Stimulated activated CD8-positive, alpha-beta memory T cell treated with anti-CD3 and anti-CD28 coated beads, Interleukin-12 subunit alpha, Interleukin-12 subunit beta, amount 100 ng/mL, for 24 hours (primary cell): ENCODE measurements around the gene C1QTNF2.

Experiments used
- DNase-seq: peaks from one replicate; pipeline ENCODE4 v3.0.0-alpha.2; 2020; ENCODE audit errors: extremely low read depth

The C1QTNF2 gene

GRCh38 chr5:160369990-160370712 lies at the start of gene C1QTNF2:
TSS of gene C1QTNF2 (minus strand) at chr5:160370626. CDS start at chr5:160355011, 15,615 bp downstream.
- DNase-seq: no peak

DNA sequence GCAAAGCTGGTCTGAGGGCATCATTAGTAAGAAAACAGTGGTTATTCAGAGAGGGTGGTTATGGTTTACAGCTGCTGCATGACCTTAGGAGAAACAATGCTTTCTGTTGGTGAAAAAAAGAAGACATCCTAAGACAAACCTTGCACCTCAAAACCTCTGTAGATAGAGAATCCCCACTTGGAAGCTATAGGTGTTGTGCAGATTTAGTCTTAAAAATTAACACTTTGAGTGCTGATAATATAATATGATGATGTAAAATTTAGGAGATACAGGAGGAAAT lies 49.8 kb upstream of the C1QTNF2 start:
- no peak for DNase-seq

GRCh38 chr5:160419458-160420330 lies 49.3 kb upstream of the C1QTNF2 start:
- no peak for DNase-seq

DNA sequence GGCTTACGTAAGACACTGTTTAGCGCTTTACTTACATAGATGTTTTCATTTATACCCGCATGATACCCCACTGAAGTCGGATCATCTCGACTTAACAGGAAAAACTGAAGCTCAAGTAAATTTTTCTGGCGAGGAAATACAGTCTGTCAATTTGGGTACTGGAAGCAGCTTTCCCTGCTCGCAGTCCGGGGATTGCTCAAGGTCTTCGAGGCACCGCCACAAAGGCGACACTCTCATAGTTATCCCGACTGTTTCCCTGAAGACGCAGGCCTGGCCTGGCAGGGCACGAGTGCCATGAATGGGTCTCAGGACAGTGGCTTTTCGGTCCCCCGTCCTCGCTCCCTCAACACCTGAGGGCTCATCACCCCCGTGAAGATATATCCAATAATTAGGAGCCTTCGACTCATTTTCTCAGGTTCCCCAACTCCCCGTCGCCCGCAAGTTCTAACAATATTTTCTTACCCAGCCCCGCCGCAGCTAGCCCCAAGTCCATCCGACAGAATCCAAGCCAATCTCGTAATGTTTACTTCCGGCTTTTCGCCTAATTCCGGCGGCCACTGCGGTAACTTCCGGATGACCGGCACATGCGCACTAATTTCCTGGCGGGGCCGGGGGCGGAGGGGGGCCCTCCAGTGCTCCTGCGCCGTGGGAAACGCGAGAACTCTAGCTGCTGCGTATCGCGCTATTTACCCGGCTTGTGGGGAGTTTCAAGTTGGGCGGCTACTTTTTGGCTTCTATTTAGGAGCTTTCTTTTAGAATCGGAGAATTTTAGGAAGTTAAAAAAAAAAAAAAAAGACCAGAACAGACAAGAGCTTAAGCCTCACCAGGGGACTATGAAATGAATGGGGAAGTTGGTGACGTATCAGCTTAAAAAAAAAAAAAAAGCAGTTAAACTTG lies 48.4 kb upstream of the C1QTNF2 start, which contains the start of gene SLU7:
TSS of gene SLU7 (minus strand) at position 521 of the 897 bp plus-strand sequence. CDS start 3,787 bp downstream, outside the sequence.
- peak; percentile 85 for DNase-seq

- peak; percentile 39 for DNase-seq
These were observed 29.3 kb upstream of the C1QTNF2 start, which contains the start of gene FAM200C for GRCh38 chr5:160399402-160400353. TSS of gene FAM200C (minus strand) at chr5:160400054. CDS start at chr5:160395490, 4,564 bp downstream.

DNA sequence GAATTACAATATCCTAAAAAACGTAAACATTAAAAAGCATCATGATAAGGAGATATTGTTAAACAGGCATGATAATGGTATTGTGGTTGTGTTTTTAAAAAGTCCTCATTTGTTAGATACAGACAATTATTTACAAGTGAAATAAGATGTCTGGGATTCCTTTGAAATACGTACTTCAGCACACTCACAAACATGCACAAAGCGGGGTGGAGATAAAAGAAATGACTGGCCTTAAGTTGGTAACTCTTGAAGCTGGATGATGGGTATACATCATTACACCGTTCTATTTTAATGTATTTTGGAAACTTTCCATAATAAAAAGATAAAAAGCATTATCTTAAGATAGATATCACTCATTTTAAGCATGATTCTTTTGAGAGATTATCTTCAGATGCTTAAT lies 28.4 kb upstream of the C1QTNF2 start:
- no peak for DNase-seq

GRCh38 chr5:160397492-160397891 lies 27.1 kb upstream of the C1QTNF2 start:
- no peak for DNase-seq

DNA sequence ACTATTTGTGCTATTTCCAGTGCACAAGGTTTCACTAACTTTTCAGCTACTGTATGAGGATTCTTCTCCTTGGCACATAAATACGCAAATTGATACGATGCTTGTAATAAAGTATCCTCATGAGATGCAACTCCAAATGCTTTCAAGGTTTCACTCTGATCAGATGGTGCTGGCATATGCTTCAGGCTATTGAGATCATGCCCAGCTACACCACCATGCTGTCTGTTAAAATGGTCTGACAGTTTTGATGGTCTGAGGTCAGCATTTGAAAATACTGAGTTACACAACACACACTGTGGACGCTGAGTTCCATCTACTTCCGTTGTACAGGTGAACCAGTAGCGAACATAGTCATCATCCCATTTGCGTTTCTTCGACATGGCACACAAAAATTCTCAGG lies 24.7 kb upstream of the C1QTNF2 start:
- DNase-seq: no peak

DNA sequence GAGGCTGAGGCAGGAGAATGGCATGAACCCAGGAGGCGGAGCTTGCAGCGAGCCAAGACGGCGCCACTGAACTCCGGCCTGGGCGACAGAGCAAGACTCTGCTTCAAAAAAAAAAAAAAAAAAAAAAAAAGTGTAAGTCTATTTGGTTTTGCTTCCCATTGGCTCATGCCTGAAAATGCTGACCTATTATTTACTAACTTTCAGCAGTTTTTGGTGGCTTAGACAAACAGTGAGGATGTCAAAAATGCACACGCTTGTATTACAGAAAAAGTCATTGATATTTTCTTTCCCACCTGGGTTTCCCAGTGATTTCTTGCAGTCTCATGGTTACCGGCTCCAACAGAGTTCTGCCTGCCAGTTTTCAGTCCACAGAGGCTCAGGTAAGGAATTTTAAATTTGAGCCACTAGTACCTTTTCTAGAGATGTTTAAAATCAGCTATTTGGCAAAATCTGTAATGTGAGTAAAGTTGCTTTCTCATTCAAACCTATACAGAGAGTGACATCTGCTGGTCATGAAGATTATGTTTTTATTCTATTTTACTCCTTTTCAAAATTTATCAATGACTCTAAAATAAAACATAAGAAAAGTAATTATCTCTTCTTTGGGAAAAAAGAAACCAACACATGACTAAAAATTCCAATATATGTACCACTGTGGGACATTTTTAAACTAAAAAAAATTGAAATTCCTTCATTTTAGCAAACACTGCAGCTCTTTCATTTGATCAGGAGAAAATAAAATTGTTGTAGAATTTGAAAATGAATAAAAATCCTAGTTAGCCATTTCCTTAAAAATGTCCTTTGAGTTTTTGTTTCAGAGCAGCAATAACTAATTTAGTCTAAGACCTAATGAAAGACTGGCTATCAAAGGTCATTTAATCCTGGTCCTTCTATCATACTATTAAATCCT lies 20.6 kb upstream of the C1QTNF2 start:
- DNase-seq: no peak

GRCh38 chr5:160387445-160387844 lies 17.0 kb upstream of the C1QTNF2 start:
- DNase-seq: no peak

GRCh38 chr5:160385496-160385895 lies 15.1 kb upstream of the C1QTNF2 start:
- no peak for DNase-seq

DNA sequence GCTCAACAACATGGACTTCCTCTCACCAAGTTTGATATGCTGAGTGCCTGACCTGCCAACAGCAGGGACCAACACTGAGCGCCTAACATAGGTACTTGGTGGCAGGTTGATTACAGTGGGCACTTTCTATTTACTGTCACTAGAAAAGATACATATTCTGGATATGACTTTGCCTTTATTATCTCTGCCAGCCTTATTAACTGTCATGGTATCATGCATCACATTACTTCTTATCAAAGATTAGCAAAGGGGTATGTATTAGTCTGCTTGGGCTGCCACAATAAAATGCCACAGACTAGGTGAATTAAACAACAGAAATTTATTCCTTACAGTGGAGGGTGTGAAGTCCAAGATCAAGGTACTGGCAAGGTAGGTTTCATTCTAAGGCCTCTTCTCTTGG lies 14.3 kb upstream of the C1QTNF2 start:
- DNase-seq: no peak

GRCh38 chr5:160382346-160382745 lies 11.9 kb upstream of the C1QTNF2 start:
- no peak for DNase-seq

GRCh38 chr5:160380041-160380440 lies 9.6 kb upstream of the C1QTNF2 start:
- no peak for DNase-seq

DNA sequence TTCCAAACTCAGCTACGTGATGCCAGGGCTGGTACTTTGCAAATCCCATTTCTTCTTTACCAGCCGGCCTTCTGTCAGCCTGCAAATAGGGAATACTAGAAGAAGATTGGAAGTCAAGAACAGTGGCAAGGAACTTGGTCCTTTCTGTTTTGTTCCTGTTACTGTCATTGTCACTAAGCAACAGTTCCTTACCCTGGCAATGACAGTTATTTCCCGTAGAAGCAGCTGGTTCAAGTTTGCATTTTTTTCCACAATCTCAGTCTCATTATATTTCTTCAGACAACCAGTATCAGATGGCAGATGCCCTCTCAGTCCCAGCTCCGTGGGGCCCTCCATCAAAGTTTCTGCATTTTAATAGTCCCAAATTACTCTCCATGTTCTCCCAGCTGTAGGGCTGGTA lies 9.1 kb upstream of the C1QTNF2 start:
- DNase-seq: no peak

DNA sequence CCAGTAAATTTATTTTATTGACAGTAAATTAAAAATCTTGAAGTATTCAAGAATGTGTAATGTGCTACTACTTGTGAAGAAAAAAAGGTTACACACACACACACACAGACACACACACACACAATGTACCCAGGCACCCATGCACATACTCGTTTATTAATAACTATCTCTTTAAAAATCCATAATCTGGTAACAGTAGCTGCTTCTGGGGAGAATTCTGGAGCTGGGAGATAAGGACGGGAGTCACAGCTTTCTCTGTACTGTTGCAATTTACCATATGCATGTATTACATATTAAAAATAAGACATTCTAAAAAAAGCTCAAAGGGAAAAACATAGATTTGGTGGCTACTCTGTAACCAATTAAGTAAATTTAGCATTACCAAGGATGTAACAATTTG lies 7.9 kb upstream of the C1QTNF2 start:
- DNase-seq: no peak

DNA sequence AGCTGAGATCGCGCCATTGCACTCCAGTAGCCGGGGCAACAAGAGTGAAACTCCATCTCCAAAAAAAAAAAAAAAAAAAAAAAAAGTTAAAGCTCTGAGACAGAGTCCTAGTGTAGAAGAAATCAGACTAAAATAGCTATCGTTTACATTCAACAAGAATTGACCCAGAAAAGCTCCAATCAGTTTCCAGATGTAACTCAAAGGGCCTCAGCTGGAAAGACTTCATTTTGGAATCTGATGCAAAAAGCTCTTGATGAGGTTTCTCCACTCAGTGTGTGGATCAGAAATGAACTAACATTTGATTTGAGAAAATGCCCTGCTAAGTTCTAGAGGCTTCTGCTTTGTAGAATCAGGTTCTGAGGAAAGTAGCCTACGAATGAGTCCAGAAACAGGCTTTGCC lies 7.2 kb upstream of the C1QTNF2 start:
- DNase-seq: no peak

- DNase-seq: no peak
These were observed 6.0 kb upstream of the C1QTNF2 start for GRCh38 chr5:160376416-160376815.

GRCh38 chr5:160375701-160376100 lies 5.3 kb upstream of the C1QTNF2 start:
- DNase-seq: no peak

- DNase-seq: no peak
These were observed 4.7 kb upstream of the C1QTNF2 start for GRCh38 chr5:160375166-160375565.
